ENCODE results near the gene FZR1. TPM values are rescaled to one million over a fixed set of nuclear protein-coding genes. Genes with fewer than 3 reads are reported as not detected.

The FZR1 gene
- total RNA-seq, 1 experiment from 2014 or later = 51.4 TPM

DNA sequence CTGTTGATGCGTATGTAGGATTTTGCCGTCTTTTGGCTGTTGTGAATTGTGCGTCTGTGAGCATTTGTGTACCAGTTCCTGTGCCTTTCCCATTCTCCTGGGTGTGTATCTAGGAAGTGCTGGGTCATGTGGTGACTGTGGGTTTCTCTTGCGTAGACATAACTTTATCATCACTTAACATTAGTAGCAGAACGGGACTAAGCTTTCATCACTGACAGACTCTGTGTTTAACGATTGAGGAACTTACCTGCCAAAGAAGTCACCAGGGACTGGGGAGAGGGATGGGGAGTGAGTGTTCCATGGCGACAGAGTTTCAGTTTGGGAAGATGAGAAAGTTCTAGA lies 15.0 kb downstream of the FZR1 start:
- no peak overlapping the region for H2BK5ac ChIP-seq (ENCODE audit: insufficient read length, low read length)
- Mint-ChIP-seq H3K27me3 (ENCODE audit: low read depth) (no peaks in the 10 kb centered on the region), H3K4me1 (peaks cover 29 to 32% of the 10 kb centered on the region in 2 experiments), H3K36me3 (ENCODE audit: insufficient read depth in 1 of 3, low read depth in 3 of 3) (peaks cover 6 to 27% (median 25%) of the 10 kb centered on the region in 3 experiments), H3K9me3 (no peaks in the 10 kb centered on the region; a peak in 1 of 5 replicates), H3K27ac (peak overlapping the region in 2 of 3 experiments; percentile 70 to 86; a peak in 4 of 7 replicates), H3K4me3 (no peak overlapping the region; a peak in 1 of 5 replicates)
- peaks cover 3% of the 10 kb centered on the region; the same call in 1 of the 2 replicates for H3K4me1 ChIP-seq (ENCODE audit: insufficient read depth, low read length)
- no peak overlapping the region for H4K5ac ChIP-seq (ENCODE audit: insufficient read length, low read depth, low read length)
- H4K20me1 ChIP-seq (ENCODE audit: control insufficient read depth, insufficient read depth, insufficient read length) = no peaks in the 10 kb centered on the region
- H3K27ac ChIP-seq (ENCODE audit: insufficient read length, low read depth, low read length) = no peak overlapping the region
- no peak overlapping the region for H3K56ac ChIP-seq (ENCODE audit: insufficient read length, low read depth, low read length)
- H3K4me2 ChIP-seq (ENCODE audit: insufficient read depth, insufficient read length, low read length) = no peak overlapping the region
- H2BK15ac ChIP-seq (ENCODE audit: low read depth, low read length) = no peak overlapping the region
- H4K91ac ChIP-seq (ENCODE audit: insufficient read length, low read depth, low read length) = no peak overlapping the region
- no peak overlapping the region for H3K9ac ChIP-seq (ENCODE audit: extremely low read depth, insufficient read length, low read length)
- no peak overlapping the region for H2BK120ac ChIP-seq (ENCODE audit: low read depth, low read length, poor library complexity, severe bottlenecking)
- H3K9me3 ChIP-seq (ENCODE audit: control insufficient read depth, low read depth, low read length) = no peaks in the 10 kb centered on the region
- H3T11ph ChIP-seq (ENCODE audit: low read length) = no peak overlapping the region
- H4K8ac ChIP-seq (replicated peaks; ENCODE audit: insufficient read length, low read depth, low read length) = no peak overlapping the region
- no peaks in the 10 kb centered on the region for H3K23me2 ChIP-seq (ENCODE audit: insufficient read length, low read depth, low read length, poor library complexity, severe bottlenecking)
- no peak overlapping the region for H2BK20ac ChIP-seq (ENCODE audit: low read depth, low read length, poor library complexity, severe bottlenecking)
- DNase-seq = no peak
- no peak overlapping the region for H2AFZ ChIP-seq (ENCODE audit: low read length)
- TF ChIP-seq, protein P1, sequence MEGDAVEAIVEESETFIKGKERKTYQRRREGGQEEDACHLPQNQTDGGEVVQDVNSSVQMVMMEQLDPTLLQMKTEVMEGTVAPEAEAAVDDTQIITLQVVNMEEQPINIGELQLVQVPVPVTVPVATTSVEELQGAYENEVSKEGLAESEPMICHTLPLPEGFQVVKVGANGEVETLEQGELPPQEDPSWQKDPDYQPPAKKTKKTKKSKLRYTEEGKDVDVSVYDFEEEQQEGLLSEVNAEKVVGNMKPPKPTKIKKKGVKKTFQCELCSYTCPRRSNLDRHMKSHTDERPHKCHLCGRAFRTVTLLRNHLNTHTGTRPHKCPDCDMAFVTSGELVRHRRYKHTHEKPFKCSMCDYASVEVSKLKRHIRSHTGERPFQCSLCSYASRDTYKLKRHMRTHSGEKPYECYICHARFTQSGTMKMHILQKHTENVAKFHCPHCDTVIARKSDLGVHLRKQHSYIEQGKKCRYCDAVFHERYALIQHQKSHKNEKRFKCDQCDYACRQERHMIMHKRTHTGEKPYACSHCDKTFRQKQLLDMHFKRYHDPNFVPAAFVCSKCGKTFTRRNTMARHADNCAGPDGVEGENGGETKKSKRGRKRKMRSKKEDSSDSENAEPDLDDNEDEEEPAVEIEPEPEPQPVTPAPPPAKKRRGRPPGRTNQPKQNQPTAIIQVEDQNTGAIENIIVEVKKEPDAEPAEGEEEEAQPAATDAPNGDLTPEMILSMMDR (conservative IDR thresholded peaks at IDR 0.05) = no peak
- WGBS (ENCODE audit: extremely low coverage, insufficient read length, low lambda C conversion rate) = no CpG with 5 or more reads among the region's 7 CpGs
- no peak overlapping the region for H2BK12ac ChIP-seq (ENCODE audit: insufficient read length, low read depth, low read length)
- H3K14ac ChIP-seq (ENCODE audit: insufficient read depth, low read length) = no peak overlapping the region
- no peaks in the 10 kb centered on the region; the same call in 1 of the 2 replicates for H3K79me2 ChIP-seq (ENCODE audit: insufficient read depth, low read length)
- H3K23ac ChIP-seq (ENCODE audit: insufficient read length, low read depth, low read length) = no peak overlapping the region
- H3K4ac ChIP-seq (ENCODE audit: low read depth, low read length) = no peak overlapping the region
- no peak overlapping the region for H3K18ac ChIP-seq (ENCODE audit: insufficient read length, low read depth, low read length)
- H3K79me1 ChIP-seq (ENCODE audit: insufficient read depth, low read depth, low read length, poor library complexity, severe bottlenecking) = no peaks in the 10 kb centered on the region
- H3K27me3 ChIP-seq (ENCODE audit: insufficient read depth, low read length) = no peaks in the 10 kb centered on the region
- H2AK5ac ChIP-seq (ENCODE audit: insufficient read length, low read length) = no peak overlapping the region

Data from H9 (cell line).